ENCODE measurements around the gene LRRC56.
"Not testable (repeated sequence)": the region's sequence is repeated elsewhere in the genome, so short reads cannot be mapped to it uniquely, and the experiment has no call there.

LRRC56 gene

GRCh38 chr11:501683-502287 lies 35.5 kb upstream of the LRRC56 start:
- no peak for DNase-seq (ENCODE audit: low spot score)

DNA sequence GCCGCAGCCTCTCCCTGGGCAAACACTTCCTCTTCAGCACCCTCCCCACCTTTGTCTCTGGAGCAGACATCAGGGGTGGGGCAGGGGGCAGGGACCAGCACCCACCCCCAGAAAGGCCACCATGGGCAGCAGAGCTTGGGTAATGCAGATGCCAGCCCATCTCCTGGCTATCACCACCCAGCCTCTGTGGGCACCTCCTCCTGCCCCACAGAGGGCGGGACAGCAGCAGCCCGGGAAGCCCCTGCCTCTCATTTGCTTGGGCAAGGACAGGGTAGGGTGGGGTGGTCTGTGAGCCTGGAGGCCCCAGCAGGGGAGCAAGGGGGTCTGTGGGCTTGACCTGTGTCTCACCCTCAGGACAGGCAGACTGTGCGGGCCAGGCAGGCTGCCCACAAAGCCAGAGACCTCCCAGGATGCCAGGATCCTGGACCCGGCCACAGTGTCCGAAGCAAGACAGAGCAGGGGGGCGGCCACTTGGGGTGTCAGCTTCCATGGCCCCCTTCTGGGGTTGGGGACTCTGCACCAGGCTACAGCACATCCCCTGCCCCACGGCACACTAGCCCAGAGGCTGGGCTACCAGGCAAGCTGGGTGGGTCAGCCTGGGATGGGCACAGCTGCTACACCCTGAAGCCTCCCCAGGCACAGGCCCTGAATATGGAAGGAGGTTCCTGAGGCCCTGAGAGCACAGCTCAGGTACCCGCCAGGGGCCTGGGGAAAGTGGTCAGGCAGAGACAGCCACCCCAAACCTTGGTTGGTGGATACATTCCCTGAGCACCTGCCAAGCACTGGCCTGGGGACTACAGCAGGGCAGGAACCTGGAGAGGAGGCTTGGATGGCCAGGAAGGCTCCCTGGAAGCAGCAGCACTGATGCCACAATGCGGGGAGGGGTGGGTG lies 34.8 kb upstream of the LRRC56 start:
- no peak for DNase-seq (ENCODE audit: low spot score)

DNA sequence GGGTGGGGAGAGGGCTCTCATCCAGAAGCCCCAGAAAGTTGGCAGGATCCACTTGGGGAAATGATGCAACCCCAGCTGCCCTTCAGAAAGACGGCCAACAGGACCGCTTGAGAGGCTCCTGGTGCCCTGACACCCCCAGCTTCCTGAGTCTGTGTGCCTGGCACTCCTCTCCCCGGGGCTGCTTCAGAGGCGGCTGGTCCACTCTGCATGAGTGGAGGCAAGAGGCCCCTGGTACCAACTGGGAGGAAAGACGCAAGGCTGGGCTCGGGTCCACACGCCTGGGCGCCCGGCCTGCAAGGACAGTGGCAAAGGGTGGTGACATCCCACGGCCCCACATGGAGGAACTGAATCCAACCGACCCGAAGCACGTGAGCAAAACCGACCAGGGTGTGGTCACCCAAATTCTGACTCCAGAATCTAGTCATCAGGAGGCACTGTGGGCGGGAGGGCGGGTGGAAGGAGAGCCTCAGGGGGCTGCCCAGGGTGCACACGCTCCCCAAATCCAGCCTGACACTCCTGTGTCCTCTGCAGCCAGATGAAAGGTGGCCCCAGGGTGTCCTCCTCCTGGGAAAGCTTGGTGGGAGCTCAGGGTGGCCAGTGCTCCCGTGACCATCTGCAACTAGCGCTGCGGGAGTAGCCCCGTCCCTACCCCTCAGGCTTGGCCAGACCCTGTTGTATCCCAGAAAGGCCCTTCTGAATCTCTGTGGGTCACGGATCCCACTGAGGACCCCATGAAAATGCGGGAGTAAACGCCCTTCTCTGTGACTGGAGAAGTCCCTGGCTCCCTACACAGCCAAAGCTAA lies 33.9 kb upstream of the LRRC56 start:
- no peak for DNase-seq (ENCODE audit: low spot score)

DNA sequence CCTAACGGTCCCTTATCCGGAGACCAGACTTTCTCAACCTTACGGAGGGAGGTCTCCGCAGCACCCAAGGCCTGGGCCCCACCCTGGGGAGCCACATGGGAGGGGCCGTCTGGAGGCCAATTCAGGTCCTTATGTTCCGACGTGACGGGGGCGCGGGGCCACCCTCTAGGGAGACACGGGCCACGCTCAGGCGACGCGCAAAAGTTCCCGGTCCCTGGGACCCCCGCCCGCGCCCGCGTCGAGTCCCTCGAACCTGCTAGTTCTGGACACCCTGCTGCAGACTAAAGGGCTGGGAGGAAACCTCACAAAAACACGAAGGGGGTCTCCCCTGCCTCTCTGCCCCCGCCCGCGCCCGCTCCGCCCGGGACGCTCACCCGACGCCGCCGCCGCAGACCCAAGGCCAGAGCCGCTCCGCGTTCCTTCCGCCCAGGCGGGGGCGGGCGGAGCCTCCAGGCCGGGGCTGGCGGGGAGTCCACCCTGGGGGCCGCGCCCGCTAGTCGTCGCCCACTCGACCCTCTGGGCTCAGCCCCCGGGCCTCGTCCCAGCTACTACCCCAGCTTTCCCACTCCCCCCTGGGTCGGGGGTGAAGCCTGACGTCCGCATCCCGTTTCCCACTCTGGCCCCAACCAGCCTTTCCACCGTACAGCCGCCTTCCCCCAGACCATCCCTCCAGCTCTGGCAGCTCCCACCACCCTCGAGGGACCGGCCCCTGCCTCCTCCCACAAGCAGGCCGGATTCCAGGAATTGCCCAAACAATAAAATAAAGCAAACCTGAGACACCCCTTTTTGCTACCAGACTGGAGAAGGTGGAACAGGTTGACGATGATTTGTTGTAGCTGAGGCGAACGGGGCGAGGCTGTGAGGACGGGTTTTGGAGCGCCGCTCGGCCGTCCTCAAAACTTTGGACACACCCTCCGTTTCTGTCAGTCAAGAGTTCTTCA lies 33.0 kb upstream of the LRRC56 start:
- DNase-seq (ENCODE audit: low spot score), result no peak

DNA sequence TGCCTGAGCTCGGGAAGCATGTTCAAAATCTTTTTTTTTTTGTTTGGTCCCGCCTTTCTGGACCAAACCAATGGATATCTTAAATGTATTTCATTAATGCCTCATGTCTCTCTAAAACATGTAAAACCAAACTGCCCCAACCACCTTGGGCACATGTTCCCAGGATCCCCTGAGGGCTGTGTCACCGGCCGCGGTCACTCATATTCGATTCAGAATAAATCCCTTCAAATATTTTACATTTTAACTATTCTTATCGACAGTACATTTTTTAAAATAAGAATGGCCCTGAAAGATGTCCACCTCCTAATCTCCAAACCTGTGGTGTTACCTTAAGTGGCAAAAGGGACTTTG lies 32.4 kb upstream of the LRRC56 start:
- DNase-seq (ENCODE audit: low spot score), result no peak

DNA sequence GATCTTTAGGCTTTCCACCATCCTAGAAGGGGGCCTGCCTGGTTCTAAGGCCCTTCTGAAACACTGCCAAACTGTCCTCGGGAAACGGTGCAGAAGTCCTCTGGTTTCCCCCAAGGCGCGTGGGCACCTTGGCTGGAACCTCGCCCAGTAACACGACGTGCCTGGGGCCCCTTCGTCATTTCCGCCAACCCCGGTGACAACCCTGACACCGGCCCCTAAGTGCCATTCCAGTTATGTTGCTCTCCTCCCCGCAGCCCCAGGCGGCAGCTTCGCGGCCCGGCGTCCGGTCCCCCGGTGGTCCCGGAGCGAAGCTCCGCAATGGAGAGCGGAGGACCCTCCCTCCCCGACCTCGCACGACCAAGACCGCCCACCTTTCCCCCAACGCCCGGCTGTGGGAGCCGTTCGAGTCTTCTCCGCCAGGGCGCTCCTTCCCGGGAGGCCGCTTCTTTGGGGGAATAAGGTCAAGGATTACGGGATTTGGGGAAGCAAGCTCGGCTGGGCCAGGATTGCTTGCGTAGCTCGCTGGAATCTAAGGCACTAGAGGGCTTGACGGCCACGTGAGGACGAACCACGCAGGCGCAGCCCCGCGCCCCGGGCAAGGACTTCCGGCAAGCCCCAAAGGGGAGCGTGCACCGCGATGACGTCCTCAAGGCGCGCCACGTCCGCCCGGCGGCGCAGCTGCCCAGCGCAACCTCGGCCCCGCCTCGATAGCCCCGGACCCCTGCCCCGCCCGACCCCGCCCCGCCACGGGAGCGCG lies 30.9 kb upstream of the LRRC56 start:
- DNase-seq (ENCODE audit: low spot score), result peak; percentile 99

DNA sequence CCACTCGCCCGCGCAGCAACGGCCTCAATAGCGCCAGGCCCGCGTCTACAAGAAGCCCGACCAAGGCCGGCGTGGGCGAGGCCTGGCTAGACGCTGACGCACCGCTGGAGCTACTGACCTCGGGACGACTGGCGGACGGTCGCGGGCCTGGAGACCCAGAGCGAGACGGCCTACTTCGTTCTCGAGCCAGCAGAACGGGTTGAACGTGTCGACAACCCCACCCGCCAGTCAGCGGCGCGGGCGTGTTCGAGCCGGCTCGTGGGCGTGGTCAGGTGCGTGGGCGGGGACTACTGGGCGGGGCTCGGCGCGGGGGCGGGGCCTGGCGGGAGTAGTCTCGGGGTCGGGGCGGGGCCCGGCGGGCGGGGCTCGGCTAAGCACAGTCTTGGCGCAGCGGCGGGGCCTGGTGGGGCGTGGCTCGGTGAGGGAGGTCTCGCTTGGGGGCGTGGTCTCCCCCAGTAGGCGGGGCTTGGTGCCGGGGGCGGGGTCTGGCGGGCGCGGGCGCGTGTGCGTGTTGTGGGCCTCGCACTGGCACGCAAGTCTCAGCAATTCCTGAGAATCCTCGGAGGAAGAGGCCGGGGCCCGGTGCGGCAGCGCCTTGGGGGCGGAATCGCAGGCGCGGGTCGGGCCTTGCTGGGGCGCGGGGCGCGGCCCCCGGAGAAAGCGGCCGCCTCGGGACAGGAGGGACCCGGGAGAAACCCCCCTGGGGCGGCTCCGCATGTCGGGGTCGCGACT lies 30.2 kb upstream of the LRRC56 start, which contains the start of gene RNH1:
Gene RNH1, minus strand, starts transcription at position 248 of the 732 bp plus-strand sequence. CDS start 5,080 bp downstream, outside the sequence.
- DNase-seq (ENCODE audit: low spot score), result peak; percentile 100

DNA sequence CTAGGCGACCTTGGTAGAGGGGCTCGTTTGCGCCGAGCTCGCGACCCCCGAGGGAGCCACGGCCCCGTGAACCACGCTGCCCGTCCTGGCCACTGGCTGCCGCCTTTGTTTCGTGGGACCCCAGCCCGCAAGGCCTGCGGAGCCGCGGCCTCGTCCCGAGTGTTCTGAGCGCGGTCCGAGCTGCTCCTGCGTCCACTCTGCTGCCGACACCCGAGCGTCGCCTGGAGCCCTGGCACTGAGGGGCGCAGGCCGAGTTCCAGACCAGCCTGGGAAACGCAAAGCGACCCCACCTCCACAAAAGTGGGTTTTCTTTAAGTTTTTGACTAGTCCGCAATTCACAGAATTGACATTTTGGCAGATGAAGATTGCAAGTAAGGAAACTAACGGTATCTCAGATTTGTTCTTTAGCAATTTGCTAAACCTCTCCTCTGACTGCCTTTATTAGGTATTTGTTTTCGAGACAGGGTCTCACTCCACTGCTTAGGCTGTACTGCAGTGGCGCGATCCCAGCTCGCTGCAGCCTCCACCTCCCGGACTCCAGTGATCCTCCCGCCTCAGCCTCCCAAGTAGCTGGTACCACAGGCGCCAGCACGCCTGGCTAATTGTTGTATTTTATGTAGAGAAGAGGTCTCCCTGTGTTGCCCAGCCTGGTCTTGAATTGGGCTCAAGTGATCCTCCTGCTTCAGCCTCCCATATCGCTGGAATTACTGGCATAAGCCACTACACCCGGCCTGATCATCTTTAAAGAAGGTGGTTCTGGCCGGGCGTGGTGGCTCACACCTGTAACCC lies 29.4 kb upstream of the LRRC56 start:
- DNase-seq (ENCODE audit: low spot score), result no peak

DNA sequence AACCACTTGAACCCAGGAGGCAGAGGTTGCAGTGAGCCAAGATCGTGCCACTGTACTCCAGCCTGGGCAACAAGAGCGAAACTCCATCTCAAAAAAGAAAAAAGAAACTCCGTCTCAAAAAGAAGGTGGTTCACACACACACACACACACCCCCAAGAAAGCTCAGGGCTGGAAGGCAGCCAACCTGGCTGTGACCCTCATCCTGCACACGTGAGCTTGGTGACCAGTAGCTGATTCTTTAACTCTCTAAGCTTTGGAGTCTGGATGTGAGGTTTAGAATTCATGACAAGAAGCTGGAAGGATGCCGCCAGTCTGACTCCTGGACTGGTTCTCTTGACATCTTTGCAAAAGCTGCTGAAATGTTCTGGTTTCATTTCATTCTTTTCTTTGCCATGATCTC lies 28.4 kb upstream of the LRRC56 start:
- DNase-seq (ENCODE audit: low spot score), result no peak

DNA sequence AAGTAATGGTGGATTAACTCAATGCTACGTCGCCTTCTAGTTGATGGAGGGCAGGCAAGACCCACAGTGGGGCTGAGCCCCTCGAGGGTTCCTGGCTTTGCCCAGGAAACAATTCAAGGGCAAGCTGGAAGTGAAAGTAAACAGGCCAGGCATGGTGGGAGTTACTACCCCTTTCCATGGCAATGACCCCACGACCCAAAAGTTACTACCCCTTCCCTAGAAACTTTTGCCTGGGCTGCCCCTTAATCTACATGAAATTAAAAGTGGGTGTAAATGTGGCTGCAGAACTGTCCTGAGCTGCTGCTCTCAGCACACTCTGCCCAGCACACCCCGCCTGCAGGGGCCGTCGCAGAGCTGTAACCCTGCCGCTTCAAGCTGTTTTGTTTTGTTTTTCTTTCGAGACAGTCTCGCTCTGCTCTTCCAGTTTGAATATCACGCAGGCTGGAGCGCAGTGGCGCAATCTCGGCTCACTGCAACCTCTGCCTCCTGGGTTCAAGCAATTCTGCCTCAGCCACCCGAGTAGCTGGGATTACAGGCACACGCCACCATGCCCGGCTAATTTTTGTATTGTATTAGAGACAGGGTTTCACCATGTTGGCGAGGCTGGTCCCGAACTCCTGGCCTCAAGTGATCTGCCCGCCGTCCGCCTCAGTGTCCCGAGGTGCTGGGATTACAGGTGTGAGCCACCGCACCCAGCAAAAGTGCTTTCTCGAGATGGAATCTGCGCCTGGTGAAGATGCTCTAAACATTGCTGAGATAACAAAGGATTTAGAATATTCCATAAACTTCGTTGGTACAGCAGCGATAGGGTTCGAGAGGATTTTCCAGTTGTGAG lies 24.3 kb upstream of the LRRC56 start:
- DNase-seq (ENCODE audit: low spot score), result no peak

- DNase-seq (ENCODE audit: low spot score), result no peak
Measured at GRCh38 chr11:514606-515005, 22.7 kb upstream of the LRRC56 start.

GRCh38 chr11:515131-515530 lies 22.2 kb upstream of the LRRC56 start:
- DNase-seq (ENCODE audit: low spot score), result no peak

DNA sequence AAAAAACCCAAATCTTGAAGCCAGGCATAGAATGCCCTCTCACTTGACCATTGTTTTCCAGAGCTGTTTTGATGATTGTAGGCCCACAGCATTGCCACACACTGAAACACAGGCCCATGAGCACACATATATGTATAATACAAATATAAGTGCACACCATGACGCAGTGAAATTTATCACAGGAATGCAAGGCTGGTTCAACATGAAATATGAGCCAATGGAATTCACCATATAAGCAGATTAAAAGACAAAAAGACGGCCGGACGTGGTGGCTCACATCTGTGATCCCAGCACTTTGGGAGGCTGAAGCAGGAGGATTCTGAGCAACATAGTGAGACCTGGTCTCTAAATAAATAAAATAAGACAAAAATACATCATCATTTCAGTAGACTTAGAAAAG lies 20.9 kb upstream of the LRRC56 start:
- DNase-seq (ENCODE audit: low spot score), result no peak

- not testable (repeated sequence) for DNase-seq (ENCODE audit: low spot score)
Measured at GRCh38 chr11:516918-517685, 20.2 kb upstream of the LRRC56 start.

- DNase-seq (ENCODE audit: low spot score), result peak; percentile 89
Measured at GRCh38 chr11:518463-519202, 18.7 kb upstream of the LRRC56 start.

- DNase-seq (ENCODE audit: low spot score), result no peak
Measured at GRCh38 chr11:520428-521176, 16.7 kb upstream of the LRRC56 start.

Data from ecto neural progenitor cell (in vitro differentiated cells).